NCI-H1105 treated with DMSO at 0.1 percent for 48 hours (cell line): ENCODE results near the gene GP2.
"Not testable (repeated sequence)": the region's sequence is repeated elsewhere in the genome, so short reads cannot be mapped to it uniquely, and the experiment has no call there.

ENCODE experiments used
- DNase-seq: peaks from one replicate; lab custom pipeline; 2025; lab: John Stamatoyannopoulos, UW

GP2 gene

DNA sequence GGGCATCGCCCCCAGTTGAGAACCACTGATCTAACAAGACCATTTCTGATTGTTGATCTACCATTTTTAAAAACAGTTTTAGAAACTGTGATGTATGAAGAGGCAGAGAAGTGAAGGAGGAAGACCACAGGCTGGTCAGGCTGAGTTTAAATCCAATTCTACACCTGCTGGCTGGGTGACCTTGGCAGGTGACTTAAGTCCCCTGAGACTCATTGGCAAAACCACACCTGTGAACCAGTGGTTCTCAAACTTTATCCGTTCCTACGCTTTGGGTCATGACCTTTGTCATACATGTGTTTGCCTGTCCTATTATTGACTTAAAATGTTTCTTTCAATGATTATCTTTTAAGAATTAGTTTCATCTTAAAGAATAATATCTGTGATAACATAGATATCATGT, 2.3 kb downstream of the GP2 start:
- no peak for DNase-seq

DNA sequence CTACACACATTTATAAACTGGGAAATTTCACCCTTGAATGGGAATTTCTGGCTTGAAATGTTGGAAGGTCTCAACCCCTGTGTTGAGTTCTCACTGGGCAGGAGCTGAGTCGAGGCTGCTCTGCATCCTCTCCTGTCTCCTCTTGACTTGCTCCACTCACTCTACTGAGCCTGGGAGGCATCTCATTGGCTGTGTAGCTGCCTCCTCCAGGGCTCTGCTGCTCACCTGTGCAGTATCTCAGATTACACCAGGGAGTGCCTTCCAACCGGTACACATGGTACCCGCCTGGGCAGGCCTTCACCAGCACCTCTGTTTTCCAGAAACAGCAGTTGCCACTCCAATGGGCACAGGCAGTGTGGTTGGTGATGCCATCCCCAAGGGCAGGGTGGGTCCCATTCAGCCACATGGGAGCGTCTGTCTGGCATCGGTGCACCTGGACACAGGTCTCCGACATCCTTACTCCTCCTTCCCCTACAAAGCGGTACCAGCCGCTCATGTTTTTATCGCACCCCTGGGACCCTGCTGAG, 3.7 kb downstream of the GP2 start:
- peak; percentile 21 for DNase-seq

DNA sequence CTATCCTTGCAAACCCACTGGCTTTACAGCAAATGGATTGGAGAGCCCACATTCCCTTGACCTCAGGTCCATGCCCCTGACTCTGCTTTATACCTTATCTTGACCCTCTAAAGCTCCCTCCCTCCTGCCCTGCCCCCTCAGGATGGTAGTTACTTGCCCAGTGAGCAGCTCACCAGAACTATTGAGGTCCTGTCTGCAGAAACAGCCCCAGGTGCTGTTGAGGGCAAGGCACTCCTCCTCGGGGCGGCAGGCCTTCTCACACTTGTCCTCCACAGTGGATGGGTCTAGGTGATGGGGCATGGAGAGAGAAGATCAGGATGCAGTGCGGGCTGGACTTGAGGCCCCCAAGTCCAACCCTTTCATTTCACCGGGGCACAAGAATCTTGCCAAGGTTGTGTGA, 4.6 kb downstream of the GP2 start:
- DNase-seq: no peak

DNA sequence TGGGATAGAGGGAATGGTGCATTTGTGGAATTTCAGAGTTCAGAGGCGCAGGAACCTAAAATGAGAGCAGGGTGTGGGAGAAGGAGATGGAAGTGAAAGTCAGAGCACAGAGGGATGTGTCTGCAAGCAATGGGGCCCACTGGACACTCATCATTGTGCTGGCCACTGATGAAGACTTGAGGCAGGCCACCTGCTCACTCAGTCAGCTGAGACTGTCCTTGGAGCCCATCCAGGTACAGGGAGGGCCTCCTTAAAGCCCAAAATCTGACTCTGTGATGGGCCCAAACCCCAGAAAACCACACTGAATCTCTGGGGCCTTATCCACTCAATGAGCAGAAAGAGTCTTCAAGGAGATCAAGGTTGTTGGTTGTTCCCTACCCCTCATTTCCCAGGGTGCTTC, 5.6 kb downstream of the GP2 start:
- no peak for DNase-seq

DNA sequence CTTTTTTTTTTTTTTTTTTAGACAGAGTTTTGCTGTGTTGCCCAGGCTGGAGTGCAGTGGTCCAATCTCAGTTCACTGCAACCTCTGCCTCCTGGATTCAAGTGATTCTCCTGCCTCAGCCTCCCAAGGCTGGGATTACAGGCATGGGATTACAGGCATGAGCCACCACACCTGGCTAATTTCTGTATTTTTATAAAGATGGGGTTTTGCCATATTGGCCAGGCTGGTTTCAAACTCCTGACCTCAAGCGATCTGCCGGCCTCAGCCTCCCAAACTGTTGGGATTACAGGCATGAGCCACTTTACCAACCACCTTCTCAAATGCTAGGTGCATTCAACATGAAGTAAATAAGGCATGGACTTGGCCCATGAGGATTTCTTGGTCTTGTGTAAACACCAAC, 6.3 kb downstream of the GP2 start:
- not testable (repeated sequence) for DNase-seq

DNA sequence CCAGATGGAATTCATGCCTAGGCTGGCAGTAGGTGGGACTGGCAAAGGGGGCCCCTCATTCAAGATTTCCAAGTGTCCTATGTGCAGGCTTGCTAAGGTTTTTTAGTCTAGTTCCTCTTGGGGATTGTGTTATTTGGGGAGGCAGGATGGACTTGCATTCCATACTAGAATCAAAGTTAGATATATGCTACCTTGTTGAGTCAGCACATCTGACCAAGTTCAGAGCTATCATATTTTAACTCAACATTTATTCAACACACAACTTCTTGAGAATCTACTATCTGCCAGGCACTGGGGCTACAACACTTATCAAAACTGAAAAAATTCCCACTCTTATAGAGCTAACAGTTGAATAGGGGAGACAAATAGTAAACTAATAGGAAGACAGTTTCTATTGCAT, 6.7 kb downstream of the GP2 start:
- DNase-seq: no peak

DNA sequence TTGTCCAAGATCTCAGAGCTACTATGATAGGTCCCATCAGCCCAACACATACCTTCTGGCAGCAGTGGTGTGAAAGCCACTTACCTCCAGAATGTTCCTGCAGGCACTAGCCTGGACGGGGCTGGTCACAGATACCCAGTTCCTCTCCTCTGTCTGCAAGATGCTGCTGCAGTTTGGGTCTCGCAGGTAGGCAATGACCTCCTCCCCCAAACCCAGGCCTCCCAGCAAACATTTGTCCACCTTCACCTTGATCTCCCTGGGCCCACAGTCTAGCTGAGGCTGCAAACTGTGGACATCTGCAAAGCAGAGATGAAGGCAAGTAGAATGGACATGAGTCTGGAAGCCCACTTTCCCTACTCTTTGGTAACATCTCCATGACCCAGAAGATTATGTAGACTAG, 7.1 kb downstream of the GP2 start:
- DNase-seq: no peak

DNA sequence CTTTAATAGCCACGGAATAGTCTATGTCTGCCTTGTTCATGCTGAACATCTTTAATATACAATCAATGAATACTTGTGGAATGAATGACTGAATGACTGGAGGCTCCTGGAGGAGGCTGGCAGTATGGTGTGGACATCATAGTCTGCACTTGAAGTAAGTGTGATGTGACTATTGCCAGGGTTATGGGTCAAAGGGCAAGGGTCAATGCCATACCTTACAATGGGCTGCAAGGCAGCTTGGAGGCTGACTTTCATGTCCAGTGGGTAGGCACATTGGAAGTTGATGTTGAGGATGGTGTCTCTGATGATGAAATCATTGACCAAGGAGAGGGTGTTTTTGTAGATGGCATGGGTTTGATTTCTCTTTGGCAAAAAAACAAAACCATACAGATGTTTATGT, 7.9 kb downstream of the GP2 start:
- no peak for DNase-seq

DNA sequence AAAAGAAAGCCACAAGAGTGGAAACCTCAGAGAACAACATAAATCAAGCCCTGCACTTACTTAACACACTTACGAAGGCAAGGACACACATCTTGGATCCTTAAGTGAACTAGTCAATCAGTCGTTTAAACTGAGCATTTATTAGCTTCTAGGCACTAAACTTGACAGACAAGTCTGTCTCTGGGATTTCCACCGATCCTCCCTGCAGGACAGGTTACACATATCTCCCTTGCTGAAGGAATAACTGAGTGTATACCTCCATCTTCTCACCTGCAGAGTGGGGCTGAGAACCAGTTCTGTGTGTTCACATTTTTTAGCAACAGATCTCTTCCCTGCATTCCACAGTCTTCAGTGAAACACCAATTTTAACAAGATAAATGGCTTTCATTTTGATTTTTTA, 8.9 kb downstream of the GP2 start:
- DNase-seq: no peak

DNA sequence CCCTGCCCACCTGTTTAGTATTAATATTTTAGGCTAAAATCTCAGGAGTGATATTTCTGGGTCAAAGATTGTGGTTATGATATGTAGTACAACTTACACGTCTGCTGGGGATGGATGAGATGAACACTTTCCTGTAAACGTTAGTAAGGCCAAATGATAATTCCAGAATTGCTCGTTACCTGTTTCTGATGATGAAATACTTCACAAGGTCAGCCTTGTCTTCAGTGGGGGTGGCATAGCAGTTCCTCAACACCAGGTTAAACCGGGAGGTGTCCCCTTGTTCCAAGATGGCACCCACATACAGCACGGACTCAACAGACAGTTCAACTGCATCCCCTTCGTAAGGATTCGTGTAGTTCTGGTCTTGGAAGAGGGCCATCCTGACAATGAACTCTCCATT, 9.3 kb downstream of the GP2 start:
- no peak for DNase-seq

DNA sequence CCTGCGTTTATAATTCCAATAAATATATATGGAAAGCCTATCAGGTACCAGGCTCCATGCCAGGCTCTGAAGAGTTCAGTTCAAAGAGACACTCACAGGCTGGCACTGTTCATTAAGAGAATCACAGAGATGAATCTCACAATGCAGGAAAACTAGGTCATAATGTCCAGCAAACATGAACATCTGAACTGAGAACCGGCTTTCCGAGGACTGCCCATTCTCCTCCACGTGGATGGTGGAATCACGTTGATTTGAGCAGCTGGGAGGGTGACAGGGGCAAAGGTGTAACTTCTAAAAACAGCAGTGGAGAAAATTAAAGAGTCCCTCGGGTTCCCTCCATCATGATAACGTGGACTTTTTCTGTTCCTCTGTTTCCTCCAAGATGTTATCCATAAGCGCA, 10.2 kb downstream of the GP2 start:
- DNase-seq: no peak

DNA sequence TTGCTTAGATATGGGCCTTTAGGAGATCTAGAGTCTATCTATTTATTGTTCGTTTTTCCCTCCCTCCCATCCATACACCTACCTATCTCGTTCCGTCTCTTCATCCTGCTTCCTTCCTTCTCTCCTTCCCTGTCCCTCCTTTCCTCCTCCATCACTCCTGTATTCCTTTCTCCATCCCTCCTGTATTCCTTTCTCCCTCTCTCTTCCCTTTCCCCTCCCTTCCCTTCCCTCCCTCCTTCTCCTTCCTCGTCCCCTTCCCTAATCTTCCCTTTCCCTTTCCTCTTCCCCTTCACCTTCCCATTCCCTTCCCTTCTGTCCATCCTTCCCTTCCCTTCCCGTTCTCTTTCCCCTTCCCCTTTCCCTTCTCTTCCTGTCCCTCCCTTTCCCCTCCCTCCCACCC, 10.6 kb downstream of the GP2 start:
- no peak for DNase-seq

DNA sequence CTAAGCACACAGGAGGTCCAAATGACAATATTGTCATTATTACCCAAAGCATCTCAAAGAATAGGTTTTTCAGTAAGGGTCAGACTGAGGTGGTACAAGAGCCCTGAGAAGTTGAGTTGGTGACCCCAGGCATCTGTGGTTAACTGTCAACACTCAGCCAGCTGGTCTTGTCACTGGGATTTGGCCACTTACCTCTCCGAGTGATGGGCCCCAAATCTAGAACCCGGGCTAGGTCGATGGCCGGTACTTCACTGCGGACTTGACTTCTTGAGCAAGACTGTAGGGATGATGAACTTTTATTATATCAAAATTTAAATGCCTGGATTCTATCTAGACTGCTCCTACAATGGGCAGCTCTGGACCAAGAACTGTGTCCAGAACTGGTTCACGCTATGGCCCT, 11.5 kb downstream of the GP2 start:
- DNase-seq: no peak

DNA sequence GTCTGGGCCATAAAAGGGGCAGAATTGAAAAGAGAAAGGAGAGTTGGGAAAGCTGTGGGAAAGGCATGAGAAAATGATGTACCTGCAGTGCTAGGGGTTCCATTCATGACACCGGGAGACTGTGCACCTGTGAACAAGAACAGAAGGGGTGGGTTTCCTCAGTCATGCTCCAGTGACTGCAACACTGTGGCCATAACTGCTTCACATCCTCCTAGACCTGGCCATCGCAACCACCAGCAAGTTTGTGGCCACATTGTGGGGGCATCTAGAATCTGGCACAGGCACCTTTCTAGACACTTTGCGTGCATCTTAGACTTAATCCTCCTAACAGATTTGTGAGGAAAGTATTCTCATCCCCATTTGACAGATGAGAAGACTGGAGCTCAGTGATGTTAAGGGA, 12.7 kb downstream of the GP2 start:
- DNase-seq: no peak

DNA sequence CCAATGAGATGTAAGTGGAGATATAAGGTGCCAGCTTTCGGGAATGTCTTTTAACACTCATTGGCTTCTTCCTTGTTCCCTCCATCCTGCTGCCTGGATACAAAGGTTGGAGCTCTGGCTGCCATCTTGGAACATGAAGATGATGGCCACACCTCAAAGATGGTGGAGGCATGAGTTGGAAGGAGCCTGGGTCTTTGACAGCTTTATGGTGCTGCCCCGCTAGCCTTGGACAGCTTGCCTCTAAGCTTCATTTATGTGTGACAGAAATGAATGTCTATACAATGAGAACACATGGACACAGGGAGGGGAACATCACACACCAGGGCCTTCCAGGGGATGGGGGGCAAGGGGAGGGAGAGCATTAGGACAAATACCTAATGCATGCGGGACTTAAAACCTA, 13.6 kb downstream of the GP2 start:
- DNase-seq: no peak

DNA sequence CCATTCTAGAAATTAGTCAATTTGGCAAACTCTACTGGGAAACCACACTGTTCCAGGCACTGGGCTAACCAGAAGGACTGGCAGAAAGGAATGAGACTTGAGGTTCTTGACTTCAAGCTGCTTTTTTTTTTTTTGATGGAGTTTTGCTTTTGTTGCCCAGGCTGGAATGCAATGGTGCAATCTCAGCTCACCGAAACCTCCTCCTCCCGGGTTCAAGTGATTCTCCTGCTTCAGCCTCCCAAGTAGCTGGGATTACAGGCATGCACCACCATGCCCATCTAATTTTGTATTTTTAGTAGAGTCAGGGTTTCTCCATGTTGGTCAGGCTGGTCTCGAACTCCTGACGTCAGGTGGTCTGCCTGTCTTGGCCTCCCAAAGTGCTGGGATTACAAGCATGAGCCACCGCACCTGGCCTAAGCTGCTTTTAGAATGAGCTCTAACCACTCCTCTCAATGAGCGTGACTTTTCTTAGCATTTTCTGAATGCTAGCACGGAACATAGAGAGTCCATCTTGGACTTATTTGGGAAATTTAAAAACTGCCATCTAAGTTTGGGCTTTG, 14.7 kb downstream of the GP2 start:
- DNase-seq: not testable (repeated sequence)

DNA sequence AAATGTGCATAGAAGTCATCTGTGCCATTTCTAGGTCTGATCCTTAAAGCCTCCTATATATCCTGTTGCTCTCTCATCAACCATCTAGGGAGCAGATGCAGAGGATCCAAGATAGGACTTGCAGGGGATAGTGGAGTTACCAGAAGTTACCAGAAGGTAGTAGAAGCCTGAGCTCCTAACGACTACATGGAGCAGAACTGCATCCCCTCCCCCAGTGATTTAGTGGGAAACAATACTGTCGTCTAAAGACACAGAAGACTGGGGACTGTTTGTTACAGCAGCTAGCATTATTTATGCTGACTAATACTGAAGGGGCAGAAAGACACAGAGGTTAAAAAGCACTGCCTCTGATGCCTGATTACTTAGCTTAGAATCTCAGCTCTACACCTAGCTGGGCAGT, 15.8 kb downstream of the GP2 start:
- DNase-seq: no peak

DNA sequence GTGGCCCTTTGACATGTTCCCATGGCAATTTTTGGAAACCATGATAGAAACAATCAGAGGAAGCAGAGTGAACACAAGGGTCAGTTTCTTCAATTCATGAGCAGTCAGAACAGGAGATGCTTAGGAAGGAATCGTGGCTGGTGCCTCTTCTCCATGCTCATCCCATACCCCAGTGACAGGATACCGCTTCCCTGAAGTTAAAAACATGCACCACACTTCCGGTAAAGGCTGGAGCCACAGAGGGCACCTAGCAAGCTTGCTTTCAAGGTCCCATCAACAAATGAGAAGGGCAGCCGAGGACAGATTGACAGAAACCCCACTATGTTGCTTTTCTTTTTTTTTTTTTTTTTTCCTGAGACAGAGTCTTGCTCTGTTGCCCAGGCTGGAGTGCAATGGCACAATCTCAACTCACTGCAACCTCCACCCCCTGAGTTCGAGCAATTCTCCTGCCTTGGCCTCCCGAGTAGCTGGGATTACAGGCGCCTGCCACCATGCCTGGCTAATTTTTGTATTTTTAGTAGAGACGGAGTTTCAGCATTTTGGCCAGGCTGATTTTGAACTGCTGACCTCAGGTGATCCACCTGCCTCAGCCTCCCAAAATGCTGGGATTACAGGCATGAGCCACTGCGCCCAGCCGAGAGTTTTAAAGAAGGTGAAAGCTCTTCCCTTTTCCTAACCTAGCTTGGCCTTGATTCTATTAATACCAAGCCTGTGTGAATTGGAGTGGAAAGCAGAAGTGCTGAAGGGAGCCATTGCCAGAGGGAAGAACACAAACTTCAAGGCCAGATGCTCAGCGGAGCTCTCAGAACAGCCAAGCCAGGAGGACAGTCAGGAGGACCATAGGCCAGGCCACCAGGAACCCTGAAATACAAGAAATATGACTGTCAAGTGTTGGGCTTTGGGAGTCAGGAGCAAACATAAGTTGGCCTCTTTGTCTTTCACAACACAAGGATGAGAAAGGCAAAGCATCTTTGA, 16.6 kb downstream of the GP2 start:
- no peak for DNase-seq

DNA sequence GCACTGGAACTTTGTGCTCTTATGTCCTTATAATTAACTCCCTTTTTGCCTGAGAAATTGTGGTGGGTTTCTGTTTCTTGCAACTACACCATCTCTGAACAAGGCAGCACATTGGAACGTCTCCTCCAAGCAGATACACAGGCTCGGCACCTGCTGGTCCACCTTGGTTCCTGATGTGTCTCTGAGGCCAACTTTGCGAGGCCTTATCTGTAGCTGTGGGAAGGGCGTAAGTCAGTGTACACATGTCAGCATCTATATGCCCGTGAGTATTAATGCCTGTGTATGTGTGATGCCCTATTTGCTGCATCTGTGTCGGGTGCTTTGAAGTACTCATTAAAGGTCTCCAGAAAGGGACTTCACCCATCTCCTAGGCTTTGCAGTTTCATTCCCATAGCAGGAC, 17.5 kb downstream of the GP2 start:
- DNase-seq: no peak

DNA sequence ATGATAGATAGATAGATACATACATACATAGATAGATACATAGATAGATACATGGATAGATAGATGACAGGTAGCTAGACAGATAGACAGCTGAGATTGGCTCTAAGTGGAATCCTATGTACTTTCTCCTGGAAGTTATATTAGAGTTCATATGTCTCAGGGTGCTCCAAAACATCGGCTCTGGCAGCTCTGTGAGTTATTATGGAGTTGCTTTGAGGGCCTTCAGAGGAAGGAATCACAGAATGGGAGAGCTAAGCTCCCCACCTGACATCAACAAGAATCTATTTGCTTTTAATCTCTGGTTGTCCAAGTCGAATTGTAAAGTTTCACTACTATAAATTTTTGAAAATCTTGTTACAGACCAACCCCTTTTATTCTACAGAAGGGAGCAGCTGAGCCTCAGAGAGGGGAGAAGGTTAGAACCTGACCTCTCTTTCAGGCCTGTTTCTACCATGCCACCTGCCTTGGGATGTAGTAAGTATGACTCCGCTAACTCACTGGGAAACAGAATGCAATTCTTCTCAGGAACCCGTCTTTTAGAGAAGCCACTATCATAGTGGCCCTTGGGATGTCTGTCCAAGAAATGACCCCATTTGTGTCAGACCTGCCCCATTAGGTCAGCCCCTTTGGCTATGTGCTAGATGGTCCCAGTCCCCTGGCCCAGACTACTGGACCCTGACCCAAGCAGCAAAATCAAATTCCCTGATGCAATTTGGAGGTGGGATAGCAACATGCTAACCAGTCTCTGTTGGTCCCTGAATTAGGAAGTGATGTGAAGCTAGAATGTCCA, 18.3 kb downstream of the GP2 start:
- DNase-seq: no peak

DNA sequence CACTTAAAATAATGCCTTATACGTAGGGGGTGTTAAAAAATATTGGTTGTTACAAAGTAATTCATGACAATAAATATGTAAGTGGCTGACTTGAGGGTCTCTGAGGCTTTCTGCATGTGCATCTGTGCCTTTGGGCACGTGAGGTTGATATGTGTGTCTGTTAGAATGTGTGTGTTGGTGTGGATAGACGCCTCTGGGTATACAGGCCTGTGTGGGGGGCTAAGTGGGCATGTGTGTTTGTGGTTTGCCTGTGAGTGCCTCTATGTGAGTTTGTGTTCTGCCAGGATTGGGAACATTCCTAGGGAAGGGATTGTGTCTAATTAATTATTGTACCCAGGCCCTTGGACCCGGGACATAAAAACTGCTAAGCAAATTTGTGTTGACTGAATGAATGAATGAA, 19.0 kb downstream of the GP2 start:
- no peak for DNase-seq

DNA sequence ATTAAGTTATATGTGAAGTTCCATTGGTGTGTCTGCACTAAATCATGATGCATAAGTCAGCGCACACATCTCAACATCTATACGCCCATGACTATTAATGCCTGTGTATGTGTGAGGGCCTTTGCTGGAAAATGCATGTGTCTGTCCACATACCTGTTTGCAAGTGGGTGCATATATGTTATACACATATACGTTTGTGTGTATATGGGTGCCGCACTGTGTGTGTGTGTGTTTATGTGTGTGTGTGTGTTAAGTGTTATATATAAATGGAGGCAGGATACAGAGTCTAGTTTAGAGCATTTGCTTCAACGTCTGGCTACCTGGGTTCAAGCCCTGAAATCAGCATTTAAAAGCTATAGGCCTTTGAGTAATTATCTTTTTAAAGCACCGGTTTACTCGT, 19.5 kb downstream of the GP2 start:
- no peak for DNase-seq

DNA sequence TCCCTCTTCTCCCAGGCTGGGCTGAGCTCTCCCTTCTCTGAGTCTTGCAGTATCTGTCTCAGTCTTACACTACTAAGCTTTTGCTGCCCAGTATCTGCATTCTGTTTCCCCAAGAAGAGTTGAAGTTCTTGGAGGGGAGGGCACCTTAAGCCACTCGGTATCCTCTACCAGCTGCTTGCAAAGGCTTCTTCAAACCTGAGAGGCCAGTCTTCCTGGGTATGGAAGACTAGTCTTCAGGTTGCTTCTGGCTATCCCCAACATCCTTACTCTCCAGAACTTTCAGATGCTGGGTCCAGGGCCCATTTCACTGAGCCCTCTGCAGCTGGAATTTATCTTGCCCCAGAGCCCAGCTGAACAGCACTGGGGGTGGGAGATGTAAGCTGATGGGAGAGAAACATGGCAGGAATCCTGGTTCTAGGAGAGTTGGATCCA, 20.1 kb downstream of the GP2 start:
- DNase-seq: no peak
